ENCODE results near the gene TMEM163. TPM values are rescaled to one million over a fixed set of nuclear protein-coding genes. Genes with fewer than 3 reads are reported as not detected.

TMEM163 gene
- total RNA-seq, 1 donor from 2014 or later, result 6.0 TPM

GRCh38 chr2:134578316-134578715 is 140.5 kb downstream of the TMEM163 start:
- DNase-seq, result no peak
- ChIA-PET POLR2A (no interaction called here), CTCF (no interaction called here)
- H3K4me3 Mint-ChIP-seq, result no peak overlapping the region
- H3K4me1 Mint-ChIP-seq, result peaks cover 25% of the 10 kb centered on the region
- intact Hi-C loops (cut with micrococcal nuclease), result no loop called here
- no peak overlapping the region for H3K27ac Mint-ChIP-seq
- no peak for TF ChIP-seq CTCF (IDR thresholded peaks at IDR 0.05)
- H3K9me3 Mint-ChIP-seq, result no peaks in the 10 kb centered on the region
- no peaks in the 10 kb centered on the region for H3K36me3 Mint-ChIP-seq (ENCODE audit: low read depth)
- no peaks in the 10 kb centered on the region for H3K27me3 Mint-ChIP-seq
- no peak for ATAC-seq (ENCODE audit: low read depth)

- TF ChIP-seq CTCF (IDR thresholded peaks at IDR 0.05), result no peak
- ChIA-PET POLR2A (no interaction called here), CTCF (interaction anchor here (1.0 kb wide), 1 partner anchor 118 kb away, joined by 3 read pairs; no protein-coding TSS in a partner anchor)
- Mint-ChIP-seq H3K9me3 (no peaks in the 10 kb centered on the region), H3K36me3 (ENCODE audit: low read depth) (no peaks in the 10 kb centered on the region), H3K27ac (no peak overlapping the region), H3K4me3 (no peak overlapping the region), H3K27me3 (no peaks in the 10 kb centered on the region), H3K4me1 (peaks cover 7% of the 10 kb centered on the region)
- intact Hi-C loops (cut with micrococcal nuclease), result loop anchor here (2.0 kb wide), 1 partner anchor 320 kb away; no protein-coding TSS in a partner anchor
- no peak for DNase-seq
- ATAC-seq (ENCODE audit: low read depth), result no peak
Measured at GRCh38 chr2:134576478-134576877, 142.3 kb downstream of the TMEM163 start.

GRCh38 chr2:134575888-134576287 is 142.9 kb downstream of the TMEM163 start:
- no peak for TF ChIP-seq CTCF (IDR thresholded peaks at IDR 0.05)
- intact Hi-C loops (cut with micrococcal nuclease), result loop anchor here (2.0 kb wide), 1 partner anchor 321 kb away; no protein-coding TSS in a partner anchor
- no peaks in the 10 kb centered on the region for H3K27me3 Mint-ChIP-seq
- H3K27ac Mint-ChIP-seq, result no peak overlapping the region
- no peaks in the 10 kb centered on the region for H3K9me3 Mint-ChIP-seq
- ATAC-seq (ENCODE audit: low read depth) (no peak), DNase-seq (no peak)
- POLR2A ChIA-PET, result no interaction called here
- CTCF ChIA-PET, result interaction anchor here (1.0 kb wide), 1 partner anchor 118 kb away, joined by 3 read pairs; no protein-coding TSS in a partner anchor
- H3K4me3 Mint-ChIP-seq, result no peak overlapping the region
- H3K36me3 Mint-ChIP-seq (ENCODE audit: low read depth), result no peaks in the 10 kb centered on the region
- H3K4me1 Mint-ChIP-seq, result peaks cover 3% of the 10 kb centered on the region

GRCh38 chr2:134574611-134575330 is 144.0 kb downstream of the TMEM163 start:
- ATAC-seq (ENCODE audit: low read depth) (no peak), DNase-seq (no peak)
- TF ChIP-seq CTCF (IDR thresholded peaks at IDR 0.05), result no peak
- peaks cover 7% of the 10 kb centered on the region for H3K4me1 Mint-ChIP-seq
- no peaks in the 10 kb centered on the region for H3K9me3 Mint-ChIP-seq
- ChIA-PET POLR2A (no interaction called here), CTCF (interaction anchor here (0.8 kb wide), 1 partner anchor 323 kb away, joined by 4 read pairs; no protein-coding TSS in a partner anchor)
- no peaks in the 10 kb centered on the region for H3K36me3 Mint-ChIP-seq (ENCODE audit: low read depth)
- intact Hi-C loops (cut with micrococcal nuclease), result no loop called here
- no peaks in the 10 kb centered on the region for H3K27me3 Mint-ChIP-seq
- no peak overlapping the region for H3K27ac Mint-ChIP-seq
- H3K4me3 Mint-ChIP-seq, result no peak overlapping the region

- ATAC-seq (ENCODE audit: low read depth) (no peak), DNase-seq (no peak)
- CTCF ChIA-PET, result no interaction called here
- Mint-ChIP-seq H3K4me3 (no peak overlapping the region), H3K9me3 (no peaks in the 10 kb centered on the region), H3K4me1 (peaks cover 7% of the 10 kb centered on the region), H3K36me3 (ENCODE audit: low read depth) (no peaks in the 10 kb centered on the region), H3K27me3 (no peaks in the 10 kb centered on the region), H3K27ac (no peak overlapping the region)
- intact Hi-C loops (cut with micrococcal nuclease), result no loop called here
- TF ChIP-seq CTCF (IDR thresholded peaks at IDR 0.05), result no peak
- POLR2A ChIA-PET, result no interaction called here
Measured at GRCh38 chr2:134573724-134574123, 145.1 kb downstream of the TMEM163 start.

Data from activated B cell treated with CpG ODN at 0.5 μM for 24 hours (primary cell).